GM23248 (cell line): Measurements from ENCODE around the gene SHB.
"Not testable (repeated sequence)": the region's sequence is repeated elsewhere in the genome, so short reads cannot be mapped to it uniquely, and the experiment has no call there.

Experiments
- EZH2 ChIP-seq: fragments of 200-600 bp; sonication (generic); IDR thresholded peaks from 2 replicates; pipeline ENCODE4 v1.6.1; 2018; ENCODE audit warnings: antibody characterized with exemption, mild to moderate bottlenecking; ENCODE audit not compliant: insufficient read depth, poor library complexity, severe bottlenecking
- EZH2phosphoT487 ChIP-seq: fragments of 200-600 bp; sonication (generic); IDR thresholded peaks from 2 replicates; pipeline ENCODE4 v1.6.1; 2018; ENCODE audit warnings: antibody characterized with exemption, moderate library complexity, mild to moderate bottlenecking, low read depth; ENCODE audit not compliant: insufficient read depth

- TF ChIP-seq EZH2, EZH2phosphoT487: not testable (repeated sequence)
These were observed 23.1 kb downstream of the SHB start for GRCh38 chr9:38045939-38046338.
